GM23248 (cell line): ENCODE data around the gene ITGA1.

Experiments used
- EZH2 ChIP-seq: fragments of 200-600 bp; sonication (generic); IDR thresholded peaks from 2 replicates; pipeline ENCODE4 v1.6.1; 2018; ENCODE audit warnings: antibody characterized with exemption, mild to moderate bottlenecking; ENCODE audit not compliant: insufficient read depth, poor library complexity, severe bottlenecking
- EZH2phosphoT487 ChIP-seq: fragments of 200-600 bp; sonication (generic); IDR thresholded peaks from 2 replicates; pipeline ENCODE4 v1.6.1; 2018; ENCODE audit warnings: antibody characterized with exemption, moderate library complexity, mild to moderate bottlenecking, low read depth; ENCODE audit not compliant: insufficient read depth

GRCh38 chr5:52947851-52948250 lies 160.1 kb downstream of the ITGA1 start:
- no peak for TF ChIP-seq EZH2
- TF ChIP-seq EZH2phosphoT487 = no peak
